GM21360 (cell line): ENCODE data around the gene CAPN2.

Source experiments
- ATAC-seq: cut with Tn5 transposase; IDR thresholded peaks from one replicate; pipeline ENCODE4 v1.9.1; 2021; ENCODE audit warnings: mild to moderate bottlenecking, moderate library complexity; ENCODE audit not compliant: unreplicated experiment

CAPN2 gene

GRCh38 chr1:223712194-223712849, at the start of gene CAPN2:
CAPN2 (plus strand) TSS chr1:223712539; CDS start chr1:223712641, 102 bp downstream.
- peak; percentile 65 for ATAC-seq

- ATAC-seq: no peak
Observed at GRCh38 chr1:223662943-223663342, 49.4 kb upstream of the CAPN2 start.

GRCh38 chr1:223664106-223664505, 48.2 kb upstream of the CAPN2 start:
- no peak for ATAC-seq

- no peak for ATAC-seq
Observed at GRCh38 chr1:223665592-223666312, 46.6 kb upstream of the CAPN2 start, which contains the start of gene CAPN8. CAPN8 (minus strand) TSS chr1:223665701; CDS start chr1:223665646, 55 bp downstream.

- ATAC-seq: no peak
Observed at GRCh38 chr1:223667484-223668182, 44.7 kb upstream of the CAPN2 start.

GRCh38 chr1:223669003-223669795, 43.1 kb upstream of the CAPN2 start:
- ATAC-seq: no peak

GRCh38 chr1:223670458-223671159, 41.7 kb upstream of the CAPN2 start:
- ATAC-seq: no peak

- ATAC-seq: no peak
Observed at GRCh38 chr1:223674119-223674890, 38.0 kb upstream of the CAPN2 start.

GRCh38 chr1:223678841-223679240, 33.5 kb upstream of the CAPN2 start:
- no peak for ATAC-seq

- no peak for ATAC-seq
Observed at GRCh38 chr1:223680188-223680587, 32.2 kb upstream of the CAPN2 start.

GRCh38 chr1:223682502-223682901, 29.8 kb upstream of the CAPN2 start:
- no peak for ATAC-seq

GRCh38 chr1:223683586-223684487, 28.5 kb upstream of the CAPN2 start:
- no peak for ATAC-seq

- no peak for ATAC-seq
Observed at GRCh38 chr1:223684488-223684792, 27.9 kb upstream of the CAPN2 start.

- ATAC-seq: no peak
Observed at GRCh38 chr1:223691121-223691520, 21.2 kb upstream of the CAPN2 start.

- ATAC-seq: no peak
Observed at GRCh38 chr1:223695014-223695548, 17.3 kb upstream of the CAPN2 start.

- no peak for ATAC-seq
Observed at GRCh38 chr1:223695941-223696340, 16.4 kb upstream of the CAPN2 start.

- ATAC-seq: no peak
Observed at GRCh38 chr1:223700388-223700918, 11.9 kb upstream of the CAPN2 start.

- no peak for ATAC-seq
Observed at GRCh38 chr1:223700942-223701637, 11.2 kb upstream of the CAPN2 start.
